ENCODE results near the gene PPP2R3B.

DNA sequence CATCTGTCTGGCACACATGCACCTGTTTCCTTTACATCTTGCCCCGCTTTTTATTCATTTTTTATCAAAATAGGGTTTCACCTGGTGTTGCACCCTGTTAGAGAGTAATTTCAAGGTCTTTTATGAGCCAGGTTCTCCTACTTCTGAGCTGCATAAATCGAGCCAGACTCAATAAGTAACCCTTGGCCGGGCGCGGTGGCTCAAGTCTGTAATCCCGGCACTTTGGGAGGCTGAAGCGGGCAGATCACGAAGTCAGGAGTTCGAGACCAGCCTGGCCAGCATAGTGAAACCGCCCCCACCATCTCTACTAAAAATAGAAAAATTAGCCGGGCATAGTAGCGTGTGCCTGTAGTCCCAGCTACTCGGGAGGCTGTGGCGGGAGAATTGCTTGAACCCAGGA is 1.0 kb upstream of the PPP2R3B start:
- TF ChIP-seq, protein P1, sequence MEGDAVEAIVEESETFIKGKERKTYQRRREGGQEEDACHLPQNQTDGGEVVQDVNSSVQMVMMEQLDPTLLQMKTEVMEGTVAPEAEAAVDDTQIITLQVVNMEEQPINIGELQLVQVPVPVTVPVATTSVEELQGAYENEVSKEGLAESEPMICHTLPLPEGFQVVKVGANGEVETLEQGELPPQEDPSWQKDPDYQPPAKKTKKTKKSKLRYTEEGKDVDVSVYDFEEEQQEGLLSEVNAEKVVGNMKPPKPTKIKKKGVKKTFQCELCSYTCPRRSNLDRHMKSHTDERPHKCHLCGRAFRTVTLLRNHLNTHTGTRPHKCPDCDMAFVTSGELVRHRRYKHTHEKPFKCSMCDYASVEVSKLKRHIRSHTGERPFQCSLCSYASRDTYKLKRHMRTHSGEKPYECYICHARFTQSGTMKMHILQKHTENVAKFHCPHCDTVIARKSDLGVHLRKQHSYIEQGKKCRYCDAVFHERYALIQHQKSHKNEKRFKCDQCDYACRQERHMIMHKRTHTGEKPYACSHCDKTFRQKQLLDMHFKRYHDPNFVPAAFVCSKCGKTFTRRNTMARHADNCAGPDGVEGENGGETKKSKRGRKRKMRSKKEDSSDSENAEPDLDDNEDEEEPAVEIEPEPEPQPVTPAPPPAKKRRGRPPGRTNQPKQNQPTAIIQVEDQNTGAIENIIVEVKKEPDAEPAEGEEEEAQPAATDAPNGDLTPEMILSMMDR (IDR thresholded peaks at IDR 0.05): no peak
- TF ChIP-seq ZFX (IDR thresholded peaks at IDR 0.05; ENCODE audit: borderline replicate concordance): no peak

All from 22Rv1 (cell line).